HL-60/S4 (cell line): Measurements from ENCODE around the gene PLXNA2.

Experiments used
- in situ Hi-C: fragments of 300-500 bp; cut with MboI; formaldehyde crosslinking; loops from 2 replicates; pipeline ENCODE4 v1.14.3; 2022; ENCODE audit warnings: low sequenced_read_pairs

The PLXNA2 gene

GRCh38 chr1:208183977-208184911 lies 59.9 kb downstream of the PLXNA2 start:
- in situ Hi-C loops, result no loop called here

- in situ Hi-C loops, result no loop called here
Observed at GRCh38 chr1:208182880-208183645, 61.1 kb downstream of the PLXNA2 start.

- in situ Hi-C loops, result no loop called here
Observed at GRCh38 chr1:208181364-208181763, 62.8 kb downstream of the PLXNA2 start.

GRCh38 chr1:208180421-208180820 lies 63.8 kb downstream of the PLXNA2 start:
- in situ Hi-C loops, result no loop called here

- in situ Hi-C loops, result no loop called here
Observed at GRCh38 chr1:208179961-208180409, 64.2 kb downstream of the PLXNA2 start.

- in situ Hi-C loops, result no loop called here
Observed at GRCh38 chr1:208179263-208179816, 64.8 kb downstream of the PLXNA2 start.

- in situ Hi-C loops, result no loop called here
Observed at GRCh38 chr1:208178091-208178529, 66.1 kb downstream of the PLXNA2 start.

- in situ Hi-C loops, result no loop called here
Observed at GRCh38 chr1:208177656-208178055, 66.5 kb downstream of the PLXNA2 start.

GRCh38 chr1:208176649-208177048 lies 67.5 kb downstream of the PLXNA2 start:
- in situ Hi-C loops, result no loop called here

- in situ Hi-C loops, result no loop called here
Observed at GRCh38 chr1:208175508-208175895, 68.7 kb downstream of the PLXNA2 start.

- in situ Hi-C loops, result no loop called here
Observed at GRCh38 chr1:208174731-208175507, 69.3 kb downstream of the PLXNA2 start.

- in situ Hi-C loops, result no loop called here
Observed at GRCh38 chr1:208174200-208174599, 70.0 kb downstream of the PLXNA2 start.

- in situ Hi-C loops, result no loop called here
Observed at GRCh38 chr1:208173749-208174148, 70.4 kb downstream of the PLXNA2 start.

- in situ Hi-C loops, result no loop called here
Observed at GRCh38 chr1:208172423-208173145, 71.6 kb downstream of the PLXNA2 start.

- in situ Hi-C loops, result no loop called here
Observed at GRCh38 chr1:208171616-208172422, 72.4 kb downstream of the PLXNA2 start.

- in situ Hi-C loops, result no loop called here
Observed at GRCh38 chr1:208170252-208170651, 73.9 kb downstream of the PLXNA2 start.

- in situ Hi-C loops, result no loop called here
Observed at GRCh38 chr1:208169081-208169879, 74.9 kb downstream of the PLXNA2 start.

GRCh38 chr1:208167261-208167869 lies 76.8 kb downstream of the PLXNA2 start:
- in situ Hi-C loops, result no loop called here
